ENCODE data around the gene BPIFB6.

BPIFB6 gene

DNA sequence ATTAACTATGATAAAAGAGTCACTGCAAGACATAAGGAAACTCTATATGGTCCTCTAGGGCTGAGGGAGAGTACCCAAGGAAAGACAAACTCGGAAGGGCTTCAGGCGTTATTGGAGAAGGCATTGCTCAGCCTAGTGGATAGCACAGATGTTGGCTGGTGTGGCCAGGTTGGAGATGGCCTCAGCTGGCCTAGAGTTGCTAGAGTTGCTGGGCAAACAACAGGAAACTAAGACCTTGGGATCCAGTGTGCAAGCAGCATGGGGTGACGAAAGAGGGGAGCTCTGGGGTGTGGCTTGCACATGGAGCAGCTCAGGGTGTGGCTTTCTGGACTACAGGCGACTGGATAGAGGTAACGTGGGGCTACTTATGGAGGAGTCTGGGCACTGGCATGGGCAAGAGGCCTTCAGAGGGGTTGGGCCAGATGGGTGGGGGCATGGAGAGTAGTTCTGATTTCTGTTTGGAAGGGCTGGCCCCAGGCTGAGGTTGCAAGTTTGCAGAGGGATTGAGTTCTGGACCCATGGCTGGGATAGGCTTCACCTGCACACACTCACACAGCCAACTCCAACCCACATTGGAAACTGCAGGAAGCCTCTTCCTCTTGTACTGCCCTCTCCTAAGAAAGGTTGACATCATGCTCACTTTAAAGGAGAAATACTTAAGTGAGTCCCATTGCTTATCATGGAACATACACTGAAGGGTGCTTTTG is 5.2 kb upstream of the BPIFB6 start:
- no peaks in the 10 kb centered on the region for H3K27me3 Mint-ChIP-seq (ENCODE audit: low read depth)
- H3K9me3 Mint-ChIP-seq: no peaks in the 10 kb centered on the region
- TF ChIP-seq, protein P1, sequence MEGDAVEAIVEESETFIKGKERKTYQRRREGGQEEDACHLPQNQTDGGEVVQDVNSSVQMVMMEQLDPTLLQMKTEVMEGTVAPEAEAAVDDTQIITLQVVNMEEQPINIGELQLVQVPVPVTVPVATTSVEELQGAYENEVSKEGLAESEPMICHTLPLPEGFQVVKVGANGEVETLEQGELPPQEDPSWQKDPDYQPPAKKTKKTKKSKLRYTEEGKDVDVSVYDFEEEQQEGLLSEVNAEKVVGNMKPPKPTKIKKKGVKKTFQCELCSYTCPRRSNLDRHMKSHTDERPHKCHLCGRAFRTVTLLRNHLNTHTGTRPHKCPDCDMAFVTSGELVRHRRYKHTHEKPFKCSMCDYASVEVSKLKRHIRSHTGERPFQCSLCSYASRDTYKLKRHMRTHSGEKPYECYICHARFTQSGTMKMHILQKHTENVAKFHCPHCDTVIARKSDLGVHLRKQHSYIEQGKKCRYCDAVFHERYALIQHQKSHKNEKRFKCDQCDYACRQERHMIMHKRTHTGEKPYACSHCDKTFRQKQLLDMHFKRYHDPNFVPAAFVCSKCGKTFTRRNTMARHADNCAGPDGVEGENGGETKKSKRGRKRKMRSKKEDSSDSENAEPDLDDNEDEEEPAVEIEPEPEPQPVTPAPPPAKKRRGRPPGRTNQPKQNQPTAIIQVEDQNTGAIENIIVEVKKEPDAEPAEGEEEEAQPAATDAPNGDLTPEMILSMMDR (IDR thresholded peaks at IDR 0.05; ENCODE audit: unreplicated experiment in 3 of 3): no peak
- no peak overlapping the region for H3K27ac Mint-ChIP-seq
- no peak overlapping the region for H3K4me3 Mint-ChIP-seq
- H3K36me3 Mint-ChIP-seq (ENCODE audit: low read depth): no peaks in the 10 kb centered on the region
- no peaks in the 10 kb centered on the region for H3K4me1 Mint-ChIP-seq

DNA sequence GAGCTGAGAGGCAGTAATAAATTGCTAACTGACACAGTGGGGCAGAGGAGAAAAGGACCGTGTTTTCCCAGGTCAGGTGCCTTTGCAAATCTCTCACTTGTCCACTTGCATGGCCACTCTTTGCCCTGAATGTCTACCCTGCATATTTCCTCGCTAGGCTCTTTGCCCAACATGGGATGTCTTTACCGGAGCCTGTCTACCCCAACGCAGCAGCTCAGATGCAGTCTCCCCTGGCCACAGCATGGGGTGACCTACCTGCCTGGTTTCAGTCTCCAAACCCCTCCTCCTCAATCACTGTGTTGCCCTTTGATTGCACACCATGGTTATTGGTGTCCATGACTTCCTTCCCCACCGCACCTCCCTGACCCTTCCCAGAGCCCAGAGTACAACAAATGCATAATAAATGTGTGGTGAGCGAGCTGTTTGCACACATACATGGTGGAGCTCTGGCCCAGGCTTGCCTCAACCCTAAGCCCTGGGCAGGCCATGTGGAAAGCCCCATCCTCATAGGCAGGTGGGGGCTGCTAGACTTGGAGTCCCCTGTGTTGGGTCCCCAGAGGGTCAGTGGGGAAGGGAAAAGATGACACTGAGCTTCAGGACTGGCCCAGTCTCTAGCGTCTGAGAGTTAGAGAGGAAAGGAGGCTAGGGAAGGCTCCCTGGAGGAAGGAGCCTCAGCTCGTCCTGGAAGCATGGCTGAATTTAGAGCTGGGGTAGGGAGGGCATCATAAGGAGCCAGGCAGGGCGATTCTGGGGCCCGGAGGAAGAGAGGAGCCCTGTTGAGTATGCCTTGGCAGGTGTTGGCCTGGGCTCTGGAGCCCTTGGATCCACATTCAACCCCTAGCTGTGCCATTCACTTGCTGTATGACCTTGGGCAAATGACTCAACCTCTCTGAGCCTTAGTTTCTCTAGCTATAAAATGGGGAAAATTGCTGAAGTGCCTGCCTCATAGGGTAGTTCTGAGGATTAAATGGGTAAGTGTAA is 4.4 kb upstream of the BPIFB6 start:
- Mint-ChIP-seq H3K27ac (no peak overlapping the region), H3K27me3 (ENCODE audit: low read depth) (no peaks in the 10 kb centered on the region), H3K9me3 (no peaks in the 10 kb centered on the region), H3K36me3 (ENCODE audit: low read depth) (no peaks in the 10 kb centered on the region), H3K4me1 (no peaks in the 10 kb centered on the region), H3K4me3 (no peak overlapping the region)
- TF ChIP-seq, protein P1 (IDR thresholded peaks at IDR 0.05; ENCODE audit: unreplicated experiment in 3 of 3): no peak

DNA sequence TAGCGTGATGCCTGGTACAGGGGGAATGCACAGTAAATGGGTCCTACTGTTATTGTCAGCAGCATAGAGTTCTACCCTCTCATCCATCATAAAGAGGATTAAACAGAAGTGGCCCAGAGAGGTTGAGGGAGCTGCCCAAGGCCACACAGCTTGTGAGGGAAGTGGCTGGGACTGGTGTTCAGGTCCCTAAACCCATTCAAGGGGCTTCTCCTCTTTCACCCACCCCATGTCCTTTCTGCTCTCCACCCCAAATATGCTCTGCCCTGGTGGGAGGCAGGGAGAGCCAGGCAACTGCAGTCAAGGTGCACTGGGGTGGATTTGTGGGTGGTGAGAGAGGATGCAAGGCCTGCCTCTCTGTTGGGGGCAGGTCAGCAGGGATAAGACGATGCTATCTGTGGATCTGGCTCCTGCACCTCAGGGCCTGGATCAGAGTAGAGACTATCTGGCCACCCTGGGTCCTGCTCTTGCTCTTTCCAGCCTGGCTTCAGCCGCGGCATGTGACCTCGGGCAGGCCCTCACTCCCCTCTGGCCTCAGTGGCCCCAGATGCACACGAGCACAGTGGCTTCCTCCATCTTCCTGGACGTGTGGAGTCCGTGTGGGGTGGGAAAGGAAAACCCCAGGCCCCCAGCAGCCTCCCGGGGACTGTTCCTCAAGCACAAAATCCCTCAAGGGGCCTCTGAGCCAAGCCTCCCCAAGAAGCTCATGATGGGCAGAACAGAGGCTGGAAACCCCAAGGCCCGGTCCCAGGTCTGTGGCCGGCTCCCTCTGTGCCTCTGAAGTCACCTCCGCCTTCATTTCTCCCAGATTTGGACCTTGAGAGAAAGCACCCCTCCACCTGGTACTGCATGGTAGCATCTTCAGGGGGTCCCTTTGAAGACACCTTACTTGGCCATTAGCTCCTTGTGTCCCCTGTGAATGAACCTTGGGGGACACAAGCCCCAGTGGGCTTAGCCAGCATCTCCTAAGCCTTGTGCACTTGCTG is 3.4 kb upstream of the BPIFB6 start:
- no peaks in the 10 kb centered on the region for H3K36me3 Mint-ChIP-seq (ENCODE audit: low read depth)
- no peak overlapping the region for H3K27ac Mint-ChIP-seq
- H3K27me3 Mint-ChIP-seq (ENCODE audit: low read depth): peaks cover 8% of the 10 kb centered on the region
- peaks cover under 1% of the 10 kb centered on the region for H3K9me3 Mint-ChIP-seq
- TF ChIP-seq, protein P1 (IDR thresholded peaks at IDR 0.05; ENCODE audit: unreplicated experiment in 3 of 3): no peak
- no peaks in the 10 kb centered on the region for H3K4me1 Mint-ChIP-seq
- no peak overlapping the region for H3K4me3 Mint-ChIP-seq

DNA sequence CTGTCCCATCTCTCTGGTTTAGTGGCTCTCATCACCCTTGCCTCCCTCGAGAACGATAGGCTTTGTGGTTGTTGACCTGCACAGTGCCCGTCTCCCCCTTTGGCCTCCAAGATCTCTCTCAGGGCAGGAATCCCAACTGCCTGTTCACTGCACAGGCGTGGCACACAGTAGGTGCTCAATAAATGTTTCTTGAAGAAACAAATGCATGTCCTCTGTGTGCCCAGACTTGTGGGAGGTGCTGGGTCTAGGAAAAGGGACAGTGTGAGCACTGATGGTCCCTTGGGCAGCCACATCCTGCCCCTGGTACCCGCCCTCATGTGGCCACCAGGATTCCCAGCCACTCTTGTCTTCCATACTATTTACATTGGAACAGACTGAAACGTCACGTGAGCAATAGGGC is 2.6 kb upstream of the BPIFB6 start:
- no peak overlapping the region for H3K4me3 Mint-ChIP-seq

DNA sequence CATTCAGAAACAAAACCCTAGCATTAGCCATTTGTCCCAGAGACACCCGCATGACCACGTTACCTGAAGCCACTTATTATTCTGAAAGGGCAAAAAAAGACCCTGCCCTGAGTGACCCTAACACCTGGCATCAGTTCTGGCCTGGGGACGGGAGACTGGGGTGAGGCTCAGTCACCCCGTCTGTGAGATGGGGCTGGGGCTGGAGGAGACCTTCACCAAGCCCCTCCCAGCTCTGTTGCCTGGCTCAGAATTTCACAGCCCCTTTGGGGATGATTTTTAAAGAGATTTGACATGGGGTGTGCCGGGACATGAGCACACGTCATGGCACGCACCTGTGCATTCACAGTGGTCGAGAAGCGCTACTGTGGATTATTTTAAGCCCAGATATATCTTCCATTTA is 1.4 kb upstream of the BPIFB6 start:
- Mint-ChIP-seq H3K4me3 (no peak overlapping the region), H3K36me3 (ENCODE audit: low read depth) (no peaks in the 10 kb centered on the region), H3K27me3 (ENCODE audit: low read depth) (peaks cover 19% of the 10 kb centered on the region), H3K27ac (no peak overlapping the region), H3K4me1 (no peaks in the 10 kb centered on the region), H3K9me3 (peaks cover 5% of the 10 kb centered on the region)
- TF ChIP-seq, protein P1 (IDR thresholded peaks at IDR 0.05; ENCODE audit: unreplicated experiment in 3 of 3): no peak

More for the DNA sequence above, 2.6 kb upstream of the BPIFB6 start:
- Mint-ChIP-seq H3K9me3 (peaks cover 5% of the 10 kb centered on the region), H3K27ac (no peak overlapping the region), H3K36me3 (ENCODE audit: low read depth) (no peaks in the 10 kb centered on the region), H3K27me3 (ENCODE audit: low read depth) (peaks cover 14% of the 10 kb centered on the region), H3K4me1 (no peaks in the 10 kb centered on the region)
- TF ChIP-seq, protein P1 (IDR thresholded peaks at IDR 0.05; ENCODE audit: unreplicated experiment in 3 of 3): no peak
